ENCODE data around the gene MYH2.

DNA sequence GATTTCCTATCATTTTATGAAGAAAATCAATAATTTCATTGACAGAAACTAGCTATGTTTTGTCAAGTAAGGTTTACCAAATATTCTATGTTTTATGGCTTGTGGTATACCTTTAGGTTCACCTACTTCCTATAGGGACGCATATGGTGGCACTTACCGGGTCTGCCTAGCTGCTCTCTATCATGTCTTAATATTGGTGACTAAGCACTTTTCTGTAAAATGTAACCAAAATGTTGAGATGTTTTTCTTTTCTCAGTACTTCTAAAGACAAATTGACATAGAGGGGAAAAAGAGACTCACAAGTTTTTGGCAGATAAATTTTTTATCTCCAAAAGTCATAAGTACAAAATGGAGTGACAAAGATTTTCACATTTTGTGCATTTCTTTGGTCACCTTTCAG lies 57.5 kb downstream of the MYH2 start:
- TF ChIP-seq, protein P1, sequence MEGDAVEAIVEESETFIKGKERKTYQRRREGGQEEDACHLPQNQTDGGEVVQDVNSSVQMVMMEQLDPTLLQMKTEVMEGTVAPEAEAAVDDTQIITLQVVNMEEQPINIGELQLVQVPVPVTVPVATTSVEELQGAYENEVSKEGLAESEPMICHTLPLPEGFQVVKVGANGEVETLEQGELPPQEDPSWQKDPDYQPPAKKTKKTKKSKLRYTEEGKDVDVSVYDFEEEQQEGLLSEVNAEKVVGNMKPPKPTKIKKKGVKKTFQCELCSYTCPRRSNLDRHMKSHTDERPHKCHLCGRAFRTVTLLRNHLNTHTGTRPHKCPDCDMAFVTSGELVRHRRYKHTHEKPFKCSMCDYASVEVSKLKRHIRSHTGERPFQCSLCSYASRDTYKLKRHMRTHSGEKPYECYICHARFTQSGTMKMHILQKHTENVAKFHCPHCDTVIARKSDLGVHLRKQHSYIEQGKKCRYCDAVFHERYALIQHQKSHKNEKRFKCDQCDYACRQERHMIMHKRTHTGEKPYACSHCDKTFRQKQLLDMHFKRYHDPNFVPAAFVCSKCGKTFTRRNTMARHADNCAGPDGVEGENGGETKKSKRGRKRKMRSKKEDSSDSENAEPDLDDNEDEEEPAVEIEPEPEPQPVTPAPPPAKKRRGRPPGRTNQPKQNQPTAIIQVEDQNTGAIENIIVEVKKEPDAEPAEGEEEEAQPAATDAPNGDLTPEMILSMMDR (IDR thresholded peaks at IDR 0.05), result no peak
- no peak for TF ChIP-seq POLR2AphosphoS5 (IDR thresholded peaks at IDR 0.05)

Data from transverse colon (tissue), 4 donors.